Lower lobe of right lung (tissue), 2 donors: Measurements from ENCODE around the gene TXN2. TPM values are rescaled to one million over a fixed set of nuclear protein-coding genes. Genes with fewer than 3 reads are reported as not detected.
"Not testable (repeated sequence)": the region's sequence is repeated elsewhere in the genome, so short reads cannot be mapped to it uniquely, and the experiment has no call there.

ENCODE experiments used
- ATAC-seq, 2 donors: fragments of 200-7000 bp; cut with Tn5 transposase; one replicate each; pipeline ENCODE4 v1.9.1; 2020 to 2022; ENCODE audit warnings: mild to moderate bottlenecking in 2 of 2, moderate library complexity in 2 of 2
- DNase-seq: peaks from one replicate; pipeline ENCODE4 v3.0.0-alpha.2; 2020
- H3K27ac ChIP-seq: fragments of 200-600 bp; one replicate; pipeline ENCODE4 v1.8.0; 2022
- H3K27me3 ChIP-seq: fragments of 200-600 bp; one replicate; pipeline ENCODE4 v1.8.0; 2022; ENCODE audit warnings: low read depth
- H3K36me3 ChIP-seq: fragments of 200-600 bp; one replicate; pipeline ENCODE4 v1.8.0; 2022; ENCODE audit warnings: mild to moderate bottlenecking
- H3K4me1 ChIP-seq: fragments of 200-600 bp; one replicate; pipeline ENCODE4 v1.8.0; 2022
- H3K4me3 ChIP-seq: fragments of 200-600 bp; one replicate; pipeline ENCODE4 v1.8.0; 2022; ENCODE audit warnings: mild to moderate bottlenecking
- H3K9me3 ChIP-seq: fragments of 200-600 bp; one replicate; pipeline ENCODE4 v1.8.0; 2022
- CTCF ChIP-seq: fragments of 200-600 bp; IDR thresholded peaks from one replicate; pipeline ENCODE4 v1.8.0; 2022; ENCODE audit warnings: antibody characterized with exemption, mild to moderate bottlenecking
- intact Hi-C: fragments of 100-400 bp; cut with DNase I; formaldehyde crosslinking; loops from one replicate; pipeline ENCODE4 v1.11.0; 2022
- total RNA-seq: library from RNA; stranded (reverse); fragmentation: NEBNext Ultra II Directional; extraction: Animal tissue kit (Norgen Biotek cat#: 25700); gene quantifications from one replicate; pipeline ENCODE4 v1.2.1, GENCODE V29; 2021
- donor health status: DM: no; HTN: yes; CAD: no; lungs with severe emphysema.

TXN2 gene
- total RNA-seq, 1 donor from 2014 or later = 56.4 TPM

GRCh38 chr22:36425977-36426523 lies 55.4 kb downstream of the TXN2 start:
- peak overlapping the region; percentile 31 for H3K27ac ChIP-seq
- intact Hi-C loops = no loop called here
- no peaks in the 10 kb centered on the region for H3K36me3 ChIP-seq
- peak; percentile 64 to 74 for ATAC-seq
- H3K4me3 ChIP-seq = no peak overlapping the region
- no peaks in the 10 kb centered on the region for H3K27me3 ChIP-seq
- H3K9me3 ChIP-seq = no peaks in the 10 kb centered on the region
- no peak for TF ChIP-seq CTCF
- peaks cover 29% of the 10 kb centered on the region for H3K4me1 ChIP-seq
- peak; percentile 65 for DNase-seq

GRCh38 chr22:36424901-36425579 lies 56.4 kb downstream of the TXN2 start:
- H3K27ac ChIP-seq = no peak overlapping the region
- peaks cover 30% of the 10 kb centered on the region for H3K4me1 ChIP-seq
- DNase-seq (no peak), ATAC-seq (no peak)
- no peak overlapping the region for H3K4me3 ChIP-seq
- no peaks in the 10 kb centered on the region for H3K27me3 ChIP-seq
- no peak for TF ChIP-seq CTCF
- H3K9me3 ChIP-seq = no peaks in the 10 kb centered on the region
- H3K36me3 ChIP-seq = no peaks in the 10 kb centered on the region
- intact Hi-C loops = no loop called here

GRCh38 chr22:36424466-36424865 lies 57.0 kb downstream of the TXN2 start:
- H3K27ac ChIP-seq, H3K36me3 ChIP-seq, H3K27me3 ChIP-seq, H3K9me3 ChIP-seq, intact Hi-C loops, H3K4me3 ChIP-seq, ATAC-seq, DNase-seq: not testable (repeated sequence)
- H3K4me1 ChIP-seq = peaks cover 36% of the 10 kb centered on the region

- H3K36me3 ChIP-seq = no peaks in the 10 kb centered on the region
- H3K4me3 ChIP-seq = no peak overlapping the region
- ATAC-seq (peak; percentile 35 to 47), DNase-seq (no peak)
- peaks cover 43% of the 10 kb centered on the region for H3K4me1 ChIP-seq
- no peaks in the 10 kb centered on the region for H3K9me3 ChIP-seq
- intact Hi-C loops = no loop called here
- H3K27ac ChIP-seq = peak overlapping the region; percentile 33
- no peaks in the 10 kb centered on the region for H3K27me3 ChIP-seq
- no peak for TF ChIP-seq CTCF
Measured at GRCh38 chr22:36423461-36424404, 57.7 kb downstream of the TXN2 start.

- Histone ChIP-seq H3K27ac (no peak overlapping the region), H3K9me3 (no peaks in the 10 kb centered on the region), H3K36me3 (no peaks in the 10 kb centered on the region), H3K4me3 (no peak overlapping the region), H3K27me3 (no peaks in the 10 kb centered on the region), H3K4me1 (peaks cover 46% of the 10 kb centered on the region)
- DNase-seq (no peak), ATAC-seq (no peak)
- TF ChIP-seq CTCF = no peak
- intact Hi-C loops = no loop called here
Measured at GRCh38 chr22:36422287-36423014, 59.0 kb downstream of the TXN2 start.
